Keratinocyte (primary cell): ENCODE data around the gene ARPIN. TPM values are rescaled to one million over a fixed set of nuclear protein-coding genes. Genes with fewer than 3 reads are reported as not detected.

Experiments
- DNase-seq: peaks from one replicate; pipeline ENCODE4 v3.0.0-alpha.2; 2011; ENCODE audit warnings: low read depth, missing footprints, low spot score
- FAIRE-seq: peaks from 2 replicates; lab custom pipeline; 2011; peaks lifted over from hg19 to GRCh38; lab: Jason Lieb, UNC
- H2AFZ ChIP-seq: 2 replicates; pipeline ENCODE4 v1.6.0; 2012; ENCODE audit warnings: low read length, control low read depth, inconsistent platforms; ENCODE audit not compliant: control insufficient read depth
- H3K27ac ChIP-seq: 2 replicates; pipeline ENCODE4 v1.5.1; 2011; ENCODE audit warnings: low read length; ENCODE audit not compliant: control insufficient read depth, insufficient read depth
- H3K27me3 ChIP-seq: 3 replicates; pipeline ENCODE4 v1.6.0; 2011; ENCODE audit warnings: low read length; ENCODE audit not compliant: control insufficient read depth, insufficient read depth; ENCODE audit errors: extremely low read depth
- H3K36me3 ChIP-seq, 2 experiments: 2 replicates in 1 of 2; 3 replicates in 1 of 2; pipeline ENCODE4 v1.5.1; 2011; ENCODE audit warnings: low read length in 2 of 2, mild to moderate bottlenecking in 1 of 2; ENCODE audit not compliant: control insufficient read depth in 2 of 2, insufficient read depth in 2 of 2; ENCODE audit errors: extremely low read depth in 1 of 2
- H3K4me1 ChIP-seq: 3 replicates; pipeline ENCODE4 v1.5.1; 2011; ENCODE audit warnings: low read length; ENCODE audit not compliant: control insufficient read depth, insufficient read depth; ENCODE audit errors: extremely low read depth
- H3K4me2 ChIP-seq: 3 replicates; pipeline ENCODE4 v1.6.0; 2011; ENCODE audit warnings: low read depth, low read length; ENCODE audit not compliant: control insufficient read depth, insufficient read depth; ENCODE audit errors: extremely low read depth
- H3K4me3 ChIP-seq, 3 experiments: fragments of 200-600 bp in 1 of 3; sonication (generic) in 1 of 3; 2 replicates in 2 of 3; 3 replicates in 1 of 3; pipeline ENCODE4 v1.5.1; 2011 to 2016; ENCODE audit warnings: low read length in 3 of 3, mild to moderate bottlenecking in 3 of 3, control low read depth in 2 of 3, inconsistent platforms in 1 of 3, low read depth in 1 of 3, mixed read lengths in 1 of 3, mixed run types in 1 of 3, moderate library complexity in 1 of 3; ENCODE audit not compliant: control insufficient read depth in 2 of 3, insufficient read depth in 2 of 3; ENCODE audit errors: extremely low read depth in 1 of 3
- H3K79me2 ChIP-seq: 2 replicates; pipeline ENCODE4 v1.6.0; 2012; ENCODE audit warnings: low read length; ENCODE audit not compliant: control insufficient read depth, insufficient read depth
- H3K9ac ChIP-seq: 3 replicates; pipeline ENCODE4 v1.6.0; 2011; ENCODE audit warnings: low read length; ENCODE audit not compliant: control insufficient read depth, insufficient read depth; ENCODE audit errors: extremely low read depth
- H3K9me1 ChIP-seq: 3 replicates; pipeline ENCODE4 v1.6.0; 2011; ENCODE audit warnings: low read length; ENCODE audit not compliant: control insufficient read depth, insufficient read depth; ENCODE audit errors: extremely low read depth
- H3K9me3 ChIP-seq: 2 replicates; pipeline ENCODE4 v1.5.1; 2012; ENCODE audit warnings: low read depth, low read length; ENCODE audit not compliant: control insufficient read depth
- H4K20me1 ChIP-seq: 3 replicates; pipeline ENCODE4 v1.6.0; 2011; ENCODE audit warnings: low read length; ENCODE audit not compliant: control insufficient read depth, insufficient read depth; ENCODE audit errors: extremely low read depth
- EZH2 ChIP-seq: IDR thresholded peaks from one replicate; pipeline ENCODE4 v1.6.1; 2012; ENCODE audit warnings: inconsistent platforms, mild to moderate bottlenecking, low read length, moderate library complexity
- dilution Hi-C: fragments of 300-500 bp; cut with MboI; formaldehyde crosslinking; loops from one replicate; pipeline ENCODE4 v1.7.0; 2020; ENCODE audit warnings: low sequenced_read_pairs; ENCODE audit not compliant: extremely low pct_ligation_motif_present
- polyA plus RNA-seq, 5 experiments: library from polyadenylated mRNA; depleted of rRNA in 3 of 5; stranded (reverse) in 3 of 5; stranded (forward) in 1 of 5; unstranded in 1 of 5; fragments of >200 nt; gene quantifications; 1 replicate in 1 of 5; 2 replicates in 3 of 5; 3 replicates in 1 of 5; pipeline versions ENCODE4 v1.2.1 to v1.2.3, GENCODE V29; 2011 to 2012; ENCODE audit warnings: missing spikeins in 2 of 5, low read depth in 1 of 5, low replicate concordance in 1 of 5
- TF ChIP-seq, protein P1 (sequence below), 3 experiments: IDR thresholded peaks in 1 of 3; conservative IDR thresholded peaks in 1 of 3; optimal IDR thresholded peaks in 1 of 3; 2 replicates in 2 of 3; 3 replicates in 1 of 3; pipeline versions ENCODE3 to v1.5.1; 2011; ENCODE audit warnings: low read length in 3 of 3, mild to moderate bottlenecking in 3 of 3, moderate library complexity in 2 of 3, control low read depth in 1 of 3, inconsistent platforms in 1 of 3; ENCODE audit not compliant: insufficient read depth in 2 of 3; ENCODE audit errors: extremely low read depth in 1 of 3

ARPIN gene
- polyA plus RNA-seq, 1 donor (not counting 4 experiments of a cell fraction or from before 2014, with no cell fraction given), result 9.0 TPM

- no peak for DNase-seq
- H3K36me3 ChIP-seq, result peaks cover 3 to 4% of the 10 kb centered on the region in 2 experiments
- no peaks in the 10 kb centered on the region for H3K79me2 ChIP-seq
- H2AFZ ChIP-seq, result no peak overlapping the region
- dilution Hi-C loops, result no loop called here
- H4K20me1 ChIP-seq, result no peaks in the 10 kb centered on the region
- H3K9ac ChIP-seq, result no peak overlapping the region
- no peak overlapping the region for H3K27ac ChIP-seq
- TF ChIP-seq, protein P1, sequence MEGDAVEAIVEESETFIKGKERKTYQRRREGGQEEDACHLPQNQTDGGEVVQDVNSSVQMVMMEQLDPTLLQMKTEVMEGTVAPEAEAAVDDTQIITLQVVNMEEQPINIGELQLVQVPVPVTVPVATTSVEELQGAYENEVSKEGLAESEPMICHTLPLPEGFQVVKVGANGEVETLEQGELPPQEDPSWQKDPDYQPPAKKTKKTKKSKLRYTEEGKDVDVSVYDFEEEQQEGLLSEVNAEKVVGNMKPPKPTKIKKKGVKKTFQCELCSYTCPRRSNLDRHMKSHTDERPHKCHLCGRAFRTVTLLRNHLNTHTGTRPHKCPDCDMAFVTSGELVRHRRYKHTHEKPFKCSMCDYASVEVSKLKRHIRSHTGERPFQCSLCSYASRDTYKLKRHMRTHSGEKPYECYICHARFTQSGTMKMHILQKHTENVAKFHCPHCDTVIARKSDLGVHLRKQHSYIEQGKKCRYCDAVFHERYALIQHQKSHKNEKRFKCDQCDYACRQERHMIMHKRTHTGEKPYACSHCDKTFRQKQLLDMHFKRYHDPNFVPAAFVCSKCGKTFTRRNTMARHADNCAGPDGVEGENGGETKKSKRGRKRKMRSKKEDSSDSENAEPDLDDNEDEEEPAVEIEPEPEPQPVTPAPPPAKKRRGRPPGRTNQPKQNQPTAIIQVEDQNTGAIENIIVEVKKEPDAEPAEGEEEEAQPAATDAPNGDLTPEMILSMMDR (optimal IDR thresholded peaks at IDR 0.05 in 1 of 3, IDR thresholded peaks at IDR 0.05 in 1 of 3, conservative IDR thresholded peaks at IDR 0.05 in 1 of 3; ENCODE audit: extremely low read depth in 1 of 3, insufficient read depth in 2 of 3, low read length in 3 of 3), result no peak
- no peak for TF ChIP-seq EZH2
- H3K4me2 ChIP-seq, result no peak overlapping the region
- no peaks in the 10 kb centered on the region for H3K9me1 ChIP-seq
- H3K4me3 ChIP-seq, result no peak overlapping the region
- H3K9me3 ChIP-seq, result no peaks in the 10 kb centered on the region
- H3K4me1 ChIP-seq, result peaks cover 5% of the 10 kb centered on the region
- H3K27me3 ChIP-seq, result no peaks in the 10 kb centered on the region
- FAIRE-seq, result no peak
These were observed 3.1 kb downstream of the ARPIN start for GRCh38 chr15:89909611-89910010.

DNA sequence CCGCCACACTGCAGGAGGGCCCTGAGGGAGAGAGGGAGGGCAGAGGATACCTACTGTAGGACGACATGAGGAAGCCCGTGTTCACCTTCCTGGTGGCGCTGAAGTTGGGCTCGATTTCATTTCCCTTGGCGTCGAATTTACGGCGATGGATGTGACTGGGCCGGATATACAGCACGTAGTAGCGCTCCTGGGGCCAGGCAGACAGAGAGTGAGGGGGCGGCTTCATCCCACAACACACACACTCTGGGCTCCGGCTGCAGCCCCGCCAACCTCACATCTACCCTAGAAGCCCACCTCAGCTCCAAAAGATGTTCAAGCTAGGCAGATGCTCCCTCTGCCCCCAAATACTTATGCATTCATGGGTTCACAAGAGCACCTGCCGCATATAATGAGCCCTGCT, 4.5 kb downstream of the ARPIN start:
- no peak overlapping the region for H3K27ac ChIP-seq
- TF ChIP-seq, protein P1 (optimal IDR thresholded peaks at IDR 0.05 in 1 of 3, IDR thresholded peaks at IDR 0.05 in 1 of 3, conservative IDR thresholded peaks at IDR 0.05 in 1 of 3; ENCODE audit: extremely low read depth in 1 of 3, insufficient read depth in 2 of 3, low read length in 3 of 3), result no peak
- TF ChIP-seq EZH2, result no peak
- H2AFZ ChIP-seq, result no peak overlapping the region
- no peak overlapping the region for H3K9ac ChIP-seq
- FAIRE-seq, result no peak
- peaks cover 3 to 7% of the 10 kb centered on the region in 2 experiments for H3K36me3 ChIP-seq
- H3K4me3 ChIP-seq, result no peak overlapping the region
- no peaks in the 10 kb centered on the region for H3K9me3 ChIP-seq
- H3K4me1 ChIP-seq, result peaks cover 4% of the 10 kb centered on the region
- no peaks in the 10 kb centered on the region for H3K27me3 ChIP-seq
- H3K4me2 ChIP-seq, result no peak overlapping the region
- H4K20me1 ChIP-seq, result no peaks in the 10 kb centered on the region
- H3K79me2 ChIP-seq, result no peaks in the 10 kb centered on the region
- H3K9me1 ChIP-seq, result no peaks in the 10 kb centered on the region
- dilution Hi-C loops, result no loop called here
- no peak for DNase-seq
